Measurements from ENCODE around the gene BCL2A1.

BCL2A1 gene

GRCh38 chr15:79988448-79989117 lies 17.6 kb upstream of the BCL2A1 start:
- Histone ChIP-seq H3K27me3 (replicated peaks; ENCODE audit: control insufficient read depth, insufficient read depth, low read length) (no peaks in the 10 kb centered on the region), H3K9ac (ENCODE audit: low read length) (no peak overlapping the region), H3K4me1 (ENCODE audit: control insufficient read depth, insufficient read depth, low read length) (peaks cover 9% of the 10 kb centered on the region), H3K4me3 (ENCODE audit: low read length) (no peak overlapping the region), H3K9me3 (ENCODE audit: control insufficient read depth, low read length) (no peaks in the 10 kb centered on the region), H3K36me3 (ENCODE audit: control insufficient read depth, insufficient read depth, low read length, severe bottlenecking) (no peaks in the 10 kb centered on the region)
- no peak for DNase-seq (ENCODE audit: low read depth)

GRCh38 chr15:79987969-79988368 lies 17.0 kb upstream of the BCL2A1 start:
- no peaks in the 10 kb centered on the region for H3K36me3 ChIP-seq (ENCODE audit: control insufficient read depth, insufficient read depth, low read length, severe bottlenecking)
- H3K4me1 ChIP-seq (ENCODE audit: control insufficient read depth, insufficient read depth, low read length): peaks cover 7% of the 10 kb centered on the region
- DNase-seq (ENCODE audit: low read depth): no peak
- H3K27me3 ChIP-seq (replicated peaks; ENCODE audit: control insufficient read depth, insufficient read depth, low read length): no peaks in the 10 kb centered on the region
- no peaks in the 10 kb centered on the region for H3K9me3 ChIP-seq (ENCODE audit: control insufficient read depth, low read length)
- no peak overlapping the region for H3K4me3 ChIP-seq (ENCODE audit: low read length)
- no peak overlapping the region for H3K9ac ChIP-seq (ENCODE audit: low read length)

GRCh38 chr15:79987569-79987955 lies 16.6 kb upstream of the BCL2A1 start:
- Histone ChIP-seq H3K9me3 (ENCODE audit: control insufficient read depth, low read length) (no peaks in the 10 kb centered on the region), H3K4me1 (ENCODE audit: control insufficient read depth, insufficient read depth, low read length) (peaks cover 7% of the 10 kb centered on the region), H3K4me3 (ENCODE audit: low read length) (no peak overlapping the region), H3K9ac (ENCODE audit: low read length) (no peak overlapping the region), H3K27me3 (replicated peaks; ENCODE audit: control insufficient read depth, insufficient read depth, low read length) (no peaks in the 10 kb centered on the region), H3K36me3 (ENCODE audit: control insufficient read depth, insufficient read depth, low read length, severe bottlenecking) (no peaks in the 10 kb centered on the region)
- no peak for DNase-seq (ENCODE audit: low read depth)

- no peak overlapping the region for H3K9ac ChIP-seq (ENCODE audit: low read length)
- DNase-seq (ENCODE audit: low read depth): no peak
Measured at GRCh38 chr15:79981831-79982455, 10.9 kb upstream of the BCL2A1 start.

GRCh38 chr15:79978655-79979514 lies 7.9 kb upstream of the BCL2A1 start:
- peak; percentile 87 for DNase-seq (ENCODE audit: low read depth)
- Histone ChIP-seq H3K4me1 (ENCODE audit: control insufficient read depth, insufficient read depth, low read length) (peaks cover 16% of the 10 kb centered on the region), H3K27me3 (replicated peaks; ENCODE audit: control insufficient read depth, insufficient read depth, low read length) (no peaks in the 10 kb centered on the region), H3K9ac (ENCODE audit: low read length) (peak overlapping the region; percentile 72), H3K36me3 (ENCODE audit: control insufficient read depth, insufficient read depth, low read length, severe bottlenecking) (no peaks in the 10 kb centered on the region), H3K4me3 (ENCODE audit: low read length) (peak overlapping the region; percentile 49), H3K9me3 (ENCODE audit: control insufficient read depth, low read length) (no peaks in the 10 kb centered on the region)

More at GRCh38 chr15:79981831-79982455, 10.9 kb upstream of the BCL2A1 start:
- no peaks in the 10 kb centered on the region for H3K27me3 ChIP-seq (replicated peaks; ENCODE audit: control insufficient read depth, insufficient read depth, low read length)
- no peak overlapping the region for H3K4me3 ChIP-seq (ENCODE audit: low read length)
- no peaks in the 10 kb centered on the region for H3K9me3 ChIP-seq (ENCODE audit: control insufficient read depth, low read length)
- H3K4me1 ChIP-seq (ENCODE audit: control insufficient read depth, insufficient read depth, low read length): peaks cover 16% of the 10 kb centered on the region
- no peaks in the 10 kb centered on the region for H3K36me3 ChIP-seq (ENCODE audit: control insufficient read depth, insufficient read depth, low read length, severe bottlenecking)

- DNase-seq (ENCODE audit: low read depth): no peak
- H3K4me3 ChIP-seq (ENCODE audit: low read length): peak overlapping the region; percentile 49
- no peaks in the 10 kb centered on the region for H3K27me3 ChIP-seq (replicated peaks; ENCODE audit: control insufficient read depth, insufficient read depth, low read length)
- H3K4me1 ChIP-seq (ENCODE audit: control insufficient read depth, insufficient read depth, low read length): peaks cover 16% of the 10 kb centered on the region
- no peaks in the 10 kb centered on the region for H3K36me3 ChIP-seq (ENCODE audit: control insufficient read depth, insufficient read depth, low read length, severe bottlenecking)
- H3K9me3 ChIP-seq (ENCODE audit: control insufficient read depth, low read length): no peaks in the 10 kb centered on the region
- H3K9ac ChIP-seq (ENCODE audit: low read length): peak overlapping the region; percentile 72
Measured at GRCh38 chr15:79978260-79978654, 7.3 kb upstream of the BCL2A1 start.

GRCh38 chr15:79977431-79978054 lies 6.5 kb upstream of the BCL2A1 start:
- no peak for DNase-seq (ENCODE audit: low read depth)
- Histone ChIP-seq H3K4me1 (ENCODE audit: control insufficient read depth, insufficient read depth, low read length) (peaks cover 16% of the 10 kb centered on the region), H3K9me3 (ENCODE audit: control insufficient read depth, low read length) (no peaks in the 10 kb centered on the region), H3K4me3 (ENCODE audit: low read length) (no peak overlapping the region), H3K27me3 (replicated peaks; ENCODE audit: control insufficient read depth, insufficient read depth, low read length) (no peaks in the 10 kb centered on the region), H3K36me3 (ENCODE audit: control insufficient read depth, insufficient read depth, low read length, severe bottlenecking) (no peaks in the 10 kb centered on the region), H3K9ac (ENCODE audit: low read length) (no peak overlapping the region)

- DNase-seq (ENCODE audit: low read depth): no peak
- peaks cover 6% of the 10 kb centered on the region for H3K4me1 ChIP-seq (ENCODE audit: control insufficient read depth, insufficient read depth, low read length)
- no peak overlapping the region for H3K4me3 ChIP-seq (ENCODE audit: low read length)
- H3K9ac ChIP-seq (ENCODE audit: low read length): no peak overlapping the region
- H3K36me3 ChIP-seq (ENCODE audit: control insufficient read depth, insufficient read depth, low read length, severe bottlenecking): no peaks in the 10 kb centered on the region
- H3K9me3 ChIP-seq (ENCODE audit: control insufficient read depth, low read length): no peaks in the 10 kb centered on the region
- H3K27me3 ChIP-seq (replicated peaks; ENCODE audit: control insufficient read depth, insufficient read depth, low read length): no peaks in the 10 kb centered on the region
Measured at GRCh38 chr15:79973456-79974195, 2.6 kb upstream of the BCL2A1 start.

- no peak overlapping the region for H3K9ac ChIP-seq (ENCODE audit: low read length)
- no peaks in the 10 kb centered on the region for H3K9me3 ChIP-seq (ENCODE audit: control insufficient read depth, low read length)
- H3K4me3 ChIP-seq (ENCODE audit: low read length): no peak overlapping the region
- no peak for DNase-seq (ENCODE audit: low read depth)
- no peaks in the 10 kb centered on the region for H3K27me3 ChIP-seq (replicated peaks; ENCODE audit: control insufficient read depth, insufficient read depth, low read length)
- no peaks in the 10 kb centered on the region for H3K4me1 ChIP-seq (ENCODE audit: control insufficient read depth, insufficient read depth, low read length)
- H3K36me3 ChIP-seq (ENCODE audit: control insufficient read depth, insufficient read depth, low read length, severe bottlenecking): no peaks in the 10 kb centered on the region
Measured at GRCh38 chr15:79972863-79973262, 1.9 kb upstream of the BCL2A1 start.

GRCh38 chr15:79970181-79970580 lies 815 bp downstream of the BCL2A1 start:
- Histone ChIP-seq H3K27me3 (replicated peaks; ENCODE audit: control insufficient read depth, insufficient read depth, low read length) (no peaks in the 10 kb centered on the region), H3K9ac (ENCODE audit: low read length) (no peak overlapping the region), H3K36me3 (ENCODE audit: control insufficient read depth, insufficient read depth, low read length, severe bottlenecking) (no peaks in the 10 kb centered on the region), H3K4me3 (ENCODE audit: low read length) (no peak overlapping the region), H3K9me3 (ENCODE audit: control insufficient read depth, low read length) (no peaks in the 10 kb centered on the region), H3K4me1 (ENCODE audit: control insufficient read depth, insufficient read depth, low read length) (no peaks in the 10 kb centered on the region)
- no peak for DNase-seq (ENCODE audit: low read depth)
